Parathyroid adenoma (tissue), 2 donors: ENCODE measurements around the gene NUF2.
"Not testable (repeated sequence)": the region's sequence is repeated elsewhere in the genome, so short reads cannot be mapped to it uniquely, and the experiment has no call there.

ENCODE experiments used
- H2AFZ ChIP-seq: fragments of 300-600 bp; sonication (generic); one replicate; pipeline ENCODE4 v1.7.0; 2017; ENCODE audit warnings: antibody characterized with exemption, mild to moderate bottlenecking
- H3K27ac ChIP-seq: fragments of 300-600 bp; sonication (generic); one replicate; pipeline ENCODE4 v1.7.0; 2017
- H3K27me3 ChIP-seq: fragments of 300-600 bp; sonication (generic); one replicate; pipeline ENCODE4 v1.7.0; 2017; ENCODE audit warnings: low read length; ENCODE audit not compliant: control insufficient read depth, insufficient read depth
- H3K36me3 ChIP-seq: fragments of 300-600 bp; sonication (generic); one replicate; pipeline ENCODE4 v1.7.0; 2017; ENCODE audit warnings: low read length; ENCODE audit not compliant: control insufficient read depth, insufficient read depth
- H3K4me1 ChIP-seq: fragments of 300-600 bp; sonication (generic); one replicate; pipeline ENCODE4 v1.7.0; 2017; ENCODE audit warnings: control low read depth
- H3K4me2 ChIP-seq: fragments of 300-600 bp; sonication (generic); one replicate; pipeline ENCODE4 v1.7.0; 2017; ENCODE audit warnings: low read length
- H3K4me3 ChIP-seq: fragments of 300-600 bp; sonication (generic); one replicate; pipeline ENCODE4 v1.7.0; 2017; ENCODE audit warnings: low read depth, low read length
- H3K79me2 ChIP-seq: fragments of 300-600 bp; sonication (generic); one replicate; pipeline ENCODE4 v1.7.0; 2017; ENCODE audit warnings: control low read depth
- H3K9ac ChIP-seq: fragments of 300-600 bp; sonication (generic); one replicate; pipeline ENCODE4 v1.7.0; 2017; ENCODE audit warnings: mild to moderate bottlenecking
- H3K9me3 ChIP-seq: fragments of 300-600 bp; sonication (generic); one replicate; pipeline ENCODE4 v1.7.0; 2017; ENCODE audit warnings: low read length; ENCODE audit not compliant: control insufficient read depth
- TF ChIP-seq, protein P1 (sequence below): fragments of 300-600 bp; sonication (generic); IDR thresholded peaks from one replicate; pipeline ENCODE4 v1.7.0; 2017; ENCODE audit warnings: antibody characterized with exemption, mild to moderate bottlenecking
- donor health status: primary hyperparathyroidism.

NUF2 gene

DNA sequence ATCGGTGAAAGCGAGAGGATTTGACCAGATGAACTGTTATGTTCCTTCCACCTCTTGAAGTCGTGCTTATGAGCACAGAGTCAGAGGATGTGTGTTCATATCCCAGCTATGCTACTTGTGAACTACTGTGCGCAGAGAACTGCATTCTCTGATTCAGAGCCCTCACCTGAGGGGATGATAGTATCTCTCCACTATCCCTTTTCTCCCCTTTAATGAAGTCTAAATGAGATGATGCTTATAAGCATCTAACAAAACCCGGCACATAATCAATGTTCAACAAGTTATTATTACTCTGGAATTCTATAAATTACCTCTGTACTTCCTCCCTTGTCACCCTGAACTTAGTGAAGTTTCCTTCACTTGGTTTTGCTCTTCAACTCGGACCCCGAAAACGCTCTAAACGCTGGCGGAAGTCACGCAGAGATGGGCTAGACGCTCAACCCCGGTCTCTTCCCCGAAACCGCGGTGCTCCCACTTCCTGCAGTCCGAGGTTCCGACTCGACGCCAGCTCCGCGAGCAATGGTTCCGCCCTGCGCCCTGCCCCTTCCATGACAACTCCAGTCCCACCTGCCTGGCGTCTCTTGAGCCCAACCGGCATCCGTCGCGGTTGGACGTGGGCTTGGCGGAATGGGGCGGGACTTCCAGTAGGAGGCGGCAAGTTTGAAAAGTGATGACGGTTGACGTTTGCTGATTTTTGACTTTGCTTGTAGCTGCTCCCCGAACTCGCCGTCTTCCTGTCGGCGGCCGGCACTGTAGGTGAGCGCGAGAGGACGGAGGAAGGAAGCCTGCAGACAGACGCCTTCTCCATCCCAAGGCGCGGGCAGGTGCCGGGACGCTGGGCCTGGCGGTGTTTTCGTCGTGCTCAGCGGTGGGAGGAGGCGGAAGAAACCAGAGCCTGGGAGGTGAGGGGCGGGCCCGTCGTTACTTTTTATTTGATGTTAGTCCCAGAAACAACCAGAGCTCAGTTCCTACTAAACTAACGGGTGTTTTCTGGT, at the start of gene NUF2:
NUF2 (plus strand) TSS at position 644 of the 995 bp plus-strand sequence. CDS start 4,098 bp downstream, outside the sequence.
- H3K9me3 ChIP-seq, result no peaks in the 10 kb centered on the region
- H3K4me3 ChIP-seq, result peak within 1 kb of the TSS; percentile 88
- H3K27ac ChIP-seq, result peak within 1 kb of the TSS; percentile 66

GRCh38 chr1:163273766-163274441, 47.9 kb upstream of the NUF2 start:
- Histone ChIP-seq H3K9ac (no peak overlapping the region), H3K27ac (no peak overlapping the region), H3K79me2 (no peaks in the 10 kb centered on the region), H3K4me1 (no peaks in the 10 kb centered on the region), H3K4me2 (no peak overlapping the region), H3K4me3 (no peak overlapping the region), H2AFZ (no peak overlapping the region), H3K9me3 (no peaks in the 10 kb centered on the region), H3K27me3 (no peaks in the 10 kb centered on the region), H3K36me3 (no peaks in the 10 kb centered on the region)
- TF ChIP-seq, protein P1, sequence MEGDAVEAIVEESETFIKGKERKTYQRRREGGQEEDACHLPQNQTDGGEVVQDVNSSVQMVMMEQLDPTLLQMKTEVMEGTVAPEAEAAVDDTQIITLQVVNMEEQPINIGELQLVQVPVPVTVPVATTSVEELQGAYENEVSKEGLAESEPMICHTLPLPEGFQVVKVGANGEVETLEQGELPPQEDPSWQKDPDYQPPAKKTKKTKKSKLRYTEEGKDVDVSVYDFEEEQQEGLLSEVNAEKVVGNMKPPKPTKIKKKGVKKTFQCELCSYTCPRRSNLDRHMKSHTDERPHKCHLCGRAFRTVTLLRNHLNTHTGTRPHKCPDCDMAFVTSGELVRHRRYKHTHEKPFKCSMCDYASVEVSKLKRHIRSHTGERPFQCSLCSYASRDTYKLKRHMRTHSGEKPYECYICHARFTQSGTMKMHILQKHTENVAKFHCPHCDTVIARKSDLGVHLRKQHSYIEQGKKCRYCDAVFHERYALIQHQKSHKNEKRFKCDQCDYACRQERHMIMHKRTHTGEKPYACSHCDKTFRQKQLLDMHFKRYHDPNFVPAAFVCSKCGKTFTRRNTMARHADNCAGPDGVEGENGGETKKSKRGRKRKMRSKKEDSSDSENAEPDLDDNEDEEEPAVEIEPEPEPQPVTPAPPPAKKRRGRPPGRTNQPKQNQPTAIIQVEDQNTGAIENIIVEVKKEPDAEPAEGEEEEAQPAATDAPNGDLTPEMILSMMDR, result no peak

More for the DNA sequence above, at the start of gene NUF2:
- Histone ChIP-seq H2AFZ (peak within 1 kb of the TSS; percentile 74), H3K79me2 (no peaks in the 10 kb centered on the region), H3K4me2 (peak within 1 kb of the TSS; percentile 92), H3K9ac (no peak within 1 kb of the TSS), H3K27me3 (no peaks in the 10 kb centered on the region), H3K4me1 (peaks cover 5% of the 10 kb centered on the region), H3K36me3 (no peaks in the 10 kb centered on the region)
- TF ChIP-seq, protein P1, result no peak

- no peaks in the 10 kb centered on the region for H3K36me3 ChIP-seq
- H3K4me3 ChIP-seq, result no peak overlapping the region
- no peaks in the 10 kb centered on the region for H3K79me2 ChIP-seq
- H3K9ac ChIP-seq, result no peak overlapping the region
- no peaks in the 10 kb centered on the region for H3K27me3 ChIP-seq
- no peak overlapping the region for H3K27ac ChIP-seq
- TF ChIP-seq, protein P1, result no peak
- H2AFZ ChIP-seq, result no peak overlapping the region
- no peaks in the 10 kb centered on the region for H3K9me3 ChIP-seq
- H3K4me1 ChIP-seq, result no peaks in the 10 kb centered on the region
- no peak overlapping the region for H3K4me2 ChIP-seq
Observed at GRCh38 chr1:163275222-163275621, 46.5 kb upstream of the NUF2 start.

- Histone ChIP-seq H3K9ac (no peak overlapping the region), H3K9me3 (no peaks in the 10 kb centered on the region), H3K4me2 (no peak overlapping the region), H3K27ac (no peak overlapping the region), H2AFZ (no peak overlapping the region), H3K79me2 (no peaks in the 10 kb centered on the region), H3K4me1 (no peaks in the 10 kb centered on the region), H3K27me3 (no peaks in the 10 kb centered on the region), H3K36me3 (no peaks in the 10 kb centered on the region), H3K4me3 (no peak overlapping the region)
- TF ChIP-seq, protein P1, result no peak
Observed at GRCh38 chr1:163278602-163279001, 43.2 kb upstream of the NUF2 start.

DNA sequence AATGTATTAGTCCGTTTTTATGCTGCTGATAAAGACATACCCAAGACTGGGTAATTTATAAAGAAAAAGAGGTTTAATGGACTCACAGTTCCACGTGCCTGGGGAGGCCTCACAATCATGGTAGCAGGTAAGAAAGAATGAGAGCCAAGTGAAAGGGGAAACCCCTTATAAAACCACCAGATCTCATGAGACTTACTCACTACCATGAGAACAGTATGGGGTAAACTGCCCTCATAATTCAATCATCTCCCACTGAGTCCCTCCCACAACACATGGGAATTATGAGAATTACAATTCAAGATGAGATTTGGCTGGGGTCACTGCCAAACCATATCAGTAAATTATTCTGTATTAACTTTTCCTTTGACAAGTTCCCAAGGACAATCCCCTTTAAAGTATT, 36.9 kb upstream of the NUF2 start:
- not testable (repeated sequence) for H3K9me3 ChIP-seq, H2AFZ ChIP-seq, H3K4me2 ChIP-seq, H3K27me3 ChIP-seq, H3K79me2 ChIP-seq, H3K4me1 ChIP-seq, H3K27ac ChIP-seq, H3K9ac ChIP-seq, H3K36me3 ChIP-seq, H3K4me3 ChIP-seq
